ENCODE results near the gene APBA2.

GRCh38 chr15:29057856-29058255, 172.1 kb downstream of the APBA2 start:
- TF ChIP-seq CTCF (IDR thresholded peaks at IDR 0.05) (no peak), POLR2A (IDR thresholded peaks at IDR 0.05) (no peak)

All from sigmoid colon (tissue), 3 donors.